Vagina (tissue), 2 donors: Measurements from ENCODE around the gene HPCA.

Source experiments
- POLR2A ChIP-seq, 2 donors: fragments of 450-650 bp; IDR thresholded peaks; one replicate each; pipeline ENCODE4 v1.6.1; 2017; ENCODE audit warnings: antibody characterized with exemption in 2 of 2, mild to moderate bottlenecking in 2 of 2, moderate library complexity in 2 of 2
- TF ChIP-seq, protein P1 (sequence below), 3 experiments: fragments of 450-650 bp in 2 of 3; fragments of 200-600 bp in 1 of 3; sonication (generic) in 1 of 3; IDR thresholded peaks; one replicate each; pipeline ENCODE4 v1.5.1; 2017 to 2019; ENCODE audit warnings: antibody characterized with exemption in 3 of 3, mild to moderate bottlenecking in 2 of 3, moderate library complexity in 2 of 3

- no peak for TF ChIP-seq POLR2A (IDR thresholded peaks at IDR 0.05)
- TF ChIP-seq, protein P1, sequence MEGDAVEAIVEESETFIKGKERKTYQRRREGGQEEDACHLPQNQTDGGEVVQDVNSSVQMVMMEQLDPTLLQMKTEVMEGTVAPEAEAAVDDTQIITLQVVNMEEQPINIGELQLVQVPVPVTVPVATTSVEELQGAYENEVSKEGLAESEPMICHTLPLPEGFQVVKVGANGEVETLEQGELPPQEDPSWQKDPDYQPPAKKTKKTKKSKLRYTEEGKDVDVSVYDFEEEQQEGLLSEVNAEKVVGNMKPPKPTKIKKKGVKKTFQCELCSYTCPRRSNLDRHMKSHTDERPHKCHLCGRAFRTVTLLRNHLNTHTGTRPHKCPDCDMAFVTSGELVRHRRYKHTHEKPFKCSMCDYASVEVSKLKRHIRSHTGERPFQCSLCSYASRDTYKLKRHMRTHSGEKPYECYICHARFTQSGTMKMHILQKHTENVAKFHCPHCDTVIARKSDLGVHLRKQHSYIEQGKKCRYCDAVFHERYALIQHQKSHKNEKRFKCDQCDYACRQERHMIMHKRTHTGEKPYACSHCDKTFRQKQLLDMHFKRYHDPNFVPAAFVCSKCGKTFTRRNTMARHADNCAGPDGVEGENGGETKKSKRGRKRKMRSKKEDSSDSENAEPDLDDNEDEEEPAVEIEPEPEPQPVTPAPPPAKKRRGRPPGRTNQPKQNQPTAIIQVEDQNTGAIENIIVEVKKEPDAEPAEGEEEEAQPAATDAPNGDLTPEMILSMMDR (IDR thresholded peaks at IDR 0.05): no peak
Observed at GRCh38 chr1:32878183-32878582, 8.1 kb upstream of the HPCA start.
